ENCODE results near the gene NRM.

DNA sequence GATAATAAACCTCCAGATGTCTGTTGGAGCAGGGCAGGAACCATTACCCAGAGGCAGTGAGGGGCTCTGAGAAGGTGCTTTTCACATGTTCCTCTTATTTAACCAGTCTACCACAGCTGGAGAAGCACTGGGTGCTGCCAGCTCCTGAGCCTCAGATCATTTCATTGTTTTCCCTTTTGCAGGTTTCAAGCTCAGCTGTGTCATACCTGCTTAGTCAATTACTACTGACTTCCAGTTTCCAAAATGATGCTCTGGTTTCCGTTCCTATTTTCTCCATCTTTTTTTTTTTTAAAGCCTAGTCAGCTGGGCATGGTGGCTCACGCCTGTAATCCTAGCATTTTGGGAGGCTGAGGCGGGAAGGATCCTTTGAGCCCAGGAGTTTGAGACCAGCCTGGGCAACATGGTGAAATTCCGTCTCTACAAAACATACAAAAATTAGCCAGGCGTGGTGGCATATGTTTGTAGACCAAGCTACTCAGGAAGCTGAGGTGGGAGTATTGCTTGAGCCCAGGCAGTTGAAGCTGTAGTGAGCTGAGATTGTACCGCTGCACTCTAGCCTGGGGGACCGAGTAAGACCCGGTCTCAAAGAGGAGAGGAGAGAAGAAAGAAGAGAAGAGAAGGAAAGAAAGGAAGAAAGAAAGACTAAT is 45.0 kb upstream of the NRM start:
- TF ChIP-seq POLR2AphosphoS5 (IDR thresholded peaks at IDR 0.05; ENCODE audit: low read depth): no peak
- TF ChIP-seq, protein P1, sequence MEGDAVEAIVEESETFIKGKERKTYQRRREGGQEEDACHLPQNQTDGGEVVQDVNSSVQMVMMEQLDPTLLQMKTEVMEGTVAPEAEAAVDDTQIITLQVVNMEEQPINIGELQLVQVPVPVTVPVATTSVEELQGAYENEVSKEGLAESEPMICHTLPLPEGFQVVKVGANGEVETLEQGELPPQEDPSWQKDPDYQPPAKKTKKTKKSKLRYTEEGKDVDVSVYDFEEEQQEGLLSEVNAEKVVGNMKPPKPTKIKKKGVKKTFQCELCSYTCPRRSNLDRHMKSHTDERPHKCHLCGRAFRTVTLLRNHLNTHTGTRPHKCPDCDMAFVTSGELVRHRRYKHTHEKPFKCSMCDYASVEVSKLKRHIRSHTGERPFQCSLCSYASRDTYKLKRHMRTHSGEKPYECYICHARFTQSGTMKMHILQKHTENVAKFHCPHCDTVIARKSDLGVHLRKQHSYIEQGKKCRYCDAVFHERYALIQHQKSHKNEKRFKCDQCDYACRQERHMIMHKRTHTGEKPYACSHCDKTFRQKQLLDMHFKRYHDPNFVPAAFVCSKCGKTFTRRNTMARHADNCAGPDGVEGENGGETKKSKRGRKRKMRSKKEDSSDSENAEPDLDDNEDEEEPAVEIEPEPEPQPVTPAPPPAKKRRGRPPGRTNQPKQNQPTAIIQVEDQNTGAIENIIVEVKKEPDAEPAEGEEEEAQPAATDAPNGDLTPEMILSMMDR (IDR thresholded peaks at IDR 0.05; ENCODE audit: insufficient read depth, low read length): no peak
- TF ChIP-seq, protein P2, sequence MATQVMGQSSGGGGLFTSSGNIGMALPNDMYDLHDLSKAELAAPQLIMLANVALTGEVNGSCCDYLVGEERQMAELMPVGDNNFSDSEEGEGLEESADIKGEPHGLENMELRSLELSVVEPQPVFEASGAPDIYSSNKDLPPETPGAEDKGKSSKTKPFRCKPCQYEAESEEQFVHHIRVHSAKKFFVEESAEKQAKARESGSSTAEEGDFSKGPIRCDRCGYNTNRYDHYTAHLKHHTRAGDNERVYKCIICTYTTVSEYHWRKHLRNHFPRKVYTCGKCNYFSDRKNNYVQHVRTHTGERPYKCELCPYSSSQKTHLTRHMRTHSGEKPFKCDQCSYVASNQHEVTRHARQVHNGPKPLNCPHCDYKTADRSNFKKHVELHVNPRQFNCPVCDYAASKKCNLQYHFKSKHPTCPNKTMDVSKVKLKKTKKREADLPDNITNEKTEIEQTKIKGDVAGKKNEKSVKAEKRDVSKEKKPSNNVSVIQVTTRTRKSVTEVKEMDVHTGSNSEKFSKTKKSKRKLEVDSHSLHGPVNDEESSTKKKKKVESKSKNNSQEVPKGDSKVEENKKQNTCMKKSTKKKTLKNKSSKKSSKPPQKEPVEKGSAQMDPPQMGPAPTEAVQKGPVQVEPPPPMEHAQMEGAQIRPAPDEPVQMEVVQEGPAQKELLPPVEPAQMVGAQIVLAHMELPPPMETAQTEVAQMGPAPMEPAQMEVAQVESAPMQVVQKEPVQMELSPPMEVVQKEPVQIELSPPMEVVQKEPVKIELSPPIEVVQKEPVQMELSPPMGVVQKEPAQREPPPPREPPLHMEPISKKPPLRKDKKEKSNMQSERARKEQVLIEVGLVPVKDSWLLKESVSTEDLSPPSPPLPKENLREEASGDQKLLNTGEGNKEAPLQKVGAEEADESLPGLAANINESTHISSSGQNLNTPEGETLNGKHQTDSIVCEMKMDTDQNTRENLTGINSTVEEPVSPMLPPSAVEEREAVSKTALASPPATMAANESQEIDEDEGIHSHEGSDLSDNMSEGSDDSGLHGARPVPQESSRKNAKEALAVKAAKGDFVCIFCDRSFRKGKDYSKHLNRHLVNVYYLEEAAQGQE (IDR thresholded peaks at IDR 0.05; ENCODE audit: insufficient replicate concordance, low read depth): no peak
- TF ChIP-seq GABPA (IDR thresholded peaks at IDR 0.05; ENCODE audit: low read depth): no peak
